Activated CD4-positive, alpha-beta T cell treated with anti-CD3 and anti-CD28 coated beads, Interleukin-2, amount 10 ng/mL, durations not matched to agents 24 days and 14 days (primary cell): Measurements from ENCODE around the gene ZNF366. TPM values are rescaled to one million over a fixed set of nuclear protein-coding genes. Genes with fewer than 3 reads are reported as not detected.
A peak's percentile ranks its signal among the peaks of the same experiment; 100 is the strongest.

Experiments
- DNase-seq: peaks from one replicate; pipeline ENCODE4 v3.0.0; 2022
- H3K27ac Mint-ChIP-seq: one replicate; pipeline ENCODE4 v1.8.0; 2022; ENCODE audit warnings: mild to moderate bottlenecking, mixed read lengths
- H3K27me3 Mint-ChIP-seq: one replicate; pipeline ENCODE4 v1.8.0; 2022; ENCODE audit warnings: mixed read lengths
- H3K36me3 Mint-ChIP-seq: one replicate; pipeline ENCODE4 v1.8.0; 2022; ENCODE audit warnings: low read depth, mild to moderate bottlenecking, mixed read lengths
- H3K4me1 Mint-ChIP-seq: one replicate; pipeline ENCODE4 v1.8.0; 2021; ENCODE audit warnings: mixed read lengths
- H3K4me3 Mint-ChIP-seq: one replicate; pipeline ENCODE4 v1.8.0; 2022; ENCODE audit warnings: mild to moderate bottlenecking, moderate library complexity, mixed read lengths
- H3K9me3 Mint-ChIP-seq: one replicate; pipeline ENCODE4 v1.8.0; 2021; ENCODE audit warnings: mixed read lengths
- intact Hi-C: fragments of 100-400 bp; cut with micrococcal nuclease; formaldehyde crosslinking; loops from one replicate; pipeline ENCODE4 v1.15.1; 2023
- total RNA-seq: library from RNA; stranded (reverse); gene quantifications from 2 replicates; pipeline ENCODE4 v1.2.3, GENCODE V29; 2022

ZNF366 gene
- total RNA-seq = not detected in 2 replicates

DNA sequence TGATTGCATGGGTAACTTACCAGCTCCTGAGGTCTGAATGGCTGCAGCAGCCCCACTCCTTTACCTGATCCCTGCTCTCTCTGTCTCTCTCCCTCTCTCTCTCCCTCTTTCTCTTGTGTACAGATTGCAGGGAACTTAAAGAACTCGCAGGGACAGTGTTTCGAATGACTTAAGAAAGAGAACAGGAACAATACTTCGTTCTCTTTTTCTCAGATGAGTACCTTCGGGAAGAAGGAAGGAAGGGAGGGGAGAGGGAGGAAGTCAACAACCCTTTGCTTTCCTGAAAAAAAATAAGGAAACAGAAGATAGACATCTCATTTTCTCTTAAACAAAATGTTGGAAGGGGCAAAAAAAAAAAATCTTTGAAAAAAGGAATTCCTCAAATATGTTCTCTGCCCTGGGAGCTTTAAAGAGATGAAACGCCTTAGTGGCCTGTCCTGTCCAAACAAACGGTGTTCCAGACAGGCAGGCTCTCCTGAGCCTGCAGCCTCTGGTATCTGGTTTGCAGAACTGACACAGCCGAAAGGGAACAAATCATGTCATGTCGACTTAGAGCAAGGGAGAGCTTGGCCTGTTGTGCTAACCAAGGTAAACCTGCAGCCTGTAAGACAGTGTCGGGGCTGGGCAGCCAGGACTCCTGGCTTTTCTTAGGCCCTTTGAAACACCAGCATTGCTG lies at the start of gene ZNF366:
ZNF366 (minus strand) TSS at position 180 of the 676 bp plus-strand sequence. CDS start 45,914 bp downstream, outside the sequence.
- H3K36me3 Mint-ChIP-seq = no peaks in the 10 kb centered on the region
- no peaks in the 10 kb centered on the region for H3K9me3 Mint-ChIP-seq
- H3K27me3 Mint-ChIP-seq = peaks cover 19% of the 10 kb centered on the region
- H3K4me3 Mint-ChIP-seq = no peak within 1 kb of the TSS
- intact Hi-C loops = no loop called here
- peaks cover 3% of the 10 kb centered on the region for H3K4me1 Mint-ChIP-seq
- DNase-seq = no peak
- H3K27ac Mint-ChIP-seq = no peak within 1 kb of the TSS

GRCh38 chr5:72556351-72557166 lies 49.3 kb upstream of the ZNF366 start:
- Mint-ChIP-seq H3K9me3 (no peaks in the 10 kb centered on the region), H3K4me1 (peaks cover 8% of the 10 kb centered on the region), H3K27me3 (peaks cover 32% of the 10 kb centered on the region), H3K4me3 (peak overlapping the region; percentile 75), H3K36me3 (no peaks in the 10 kb centered on the region), H3K27ac (no peak overlapping the region)
- DNase-seq = peak; percentile 61
- intact Hi-C loops = no loop called here

DNA sequence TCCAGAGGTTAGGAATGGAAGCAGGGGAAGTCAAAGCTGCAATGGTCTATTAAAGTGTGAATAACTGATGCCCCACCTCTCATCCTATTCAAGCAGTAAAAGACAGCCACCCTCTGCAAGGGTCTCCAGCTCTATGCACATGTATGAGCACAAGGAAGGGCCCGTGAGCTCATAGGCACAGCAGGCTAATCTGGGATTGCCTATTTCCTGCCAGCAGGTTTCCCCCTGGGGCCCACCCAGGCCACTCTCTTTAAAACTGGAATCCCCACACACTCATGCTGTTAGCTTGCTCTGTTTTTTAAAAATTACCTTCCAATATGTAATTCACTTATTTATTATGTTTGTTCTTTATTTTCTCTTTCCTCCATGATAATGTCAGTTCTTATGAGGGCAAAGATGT lies 48.7 kb upstream of the ZNF366 start:
- no peak overlapping the region for H3K4me3 Mint-ChIP-seq
- H3K36me3 Mint-ChIP-seq = no peaks in the 10 kb centered on the region
- H3K4me1 Mint-ChIP-seq = peaks cover 8% of the 10 kb centered on the region
- H3K27ac Mint-ChIP-seq = no peak overlapping the region
- no peak for DNase-seq
- intact Hi-C loops = no loop called here
- H3K27me3 Mint-ChIP-seq = peaks cover 30% of the 10 kb centered on the region
- no peaks in the 10 kb centered on the region for H3K9me3 Mint-ChIP-seq

- Mint-ChIP-seq H3K4me3 (no peak overlapping the region), H3K4me1 (peaks cover 8% of the 10 kb centered on the region), H3K36me3 (no peaks in the 10 kb centered on the region), H3K27ac (no peak overlapping the region), H3K9me3 (no peaks in the 10 kb centered on the region), H3K27me3 (peaks cover 30% of the 10 kb centered on the region)
- intact Hi-C loops = no loop called here
- no peak for DNase-seq
Measured at GRCh38 chr5:72554897-72555296, 47.7 kb upstream of the ZNF366 start.

GRCh38 chr5:72552041-72552557 lies 44.9 kb upstream of the ZNF366 start:
- no peaks in the 10 kb centered on the region for H3K36me3 Mint-ChIP-seq
- intact Hi-C loops = no loop called here
- no peaks in the 10 kb centered on the region for H3K9me3 Mint-ChIP-seq
- H3K4me1 Mint-ChIP-seq = peaks cover 5% of the 10 kb centered on the region
- peaks cover 22% of the 10 kb centered on the region for H3K27me3 Mint-ChIP-seq
- no peak overlapping the region for H3K4me3 Mint-ChIP-seq
- H3K27ac Mint-ChIP-seq = no peak overlapping the region
- DNase-seq = no peak

GRCh38 chr5:72550595-72550994 lies 43.4 kb upstream of the ZNF366 start:
- Mint-ChIP-seq H3K27ac (no peak overlapping the region), H3K4me1 (no peaks in the 10 kb centered on the region), H3K27me3 (peaks cover 13% of the 10 kb centered on the region), H3K4me3 (no peak overlapping the region), H3K9me3 (peaks cover 4% of the 10 kb centered on the region), H3K36me3 (no peaks in the 10 kb centered on the region)
- no peak for DNase-seq
- intact Hi-C loops = no loop called here

- intact Hi-C loops = no loop called here
- H3K27ac Mint-ChIP-seq = no peak overlapping the region
- H3K36me3 Mint-ChIP-seq = no peaks in the 10 kb centered on the region
- DNase-seq = no peak
- H3K9me3 Mint-ChIP-seq = peaks cover 4% of the 10 kb centered on the region
- H3K4me3 Mint-ChIP-seq = no peak overlapping the region
- peaks cover 7% of the 10 kb centered on the region for H3K27me3 Mint-ChIP-seq
- no peaks in the 10 kb centered on the region for H3K4me1 Mint-ChIP-seq
Measured at GRCh38 chr5:72543811-72544210, 36.6 kb upstream of the ZNF366 start.

GRCh38 chr5:72543365-72543764 lies 36.2 kb upstream of the ZNF366 start:
- Mint-ChIP-seq H3K4me1 (no peaks in the 10 kb centered on the region), H3K27ac (no peak overlapping the region), H3K36me3 (no peaks in the 10 kb centered on the region), H3K9me3 (peaks cover 4% of the 10 kb centered on the region), H3K27me3 (peaks cover 7% of the 10 kb centered on the region), H3K4me3 (no peak overlapping the region)
- intact Hi-C loops = no loop called here
- no peak for DNase-seq

- DNase-seq = no peak
- H3K9me3 Mint-ChIP-seq = peaks cover 4% of the 10 kb centered on the region
Measured at GRCh38 chr5:72542695-72543094, 35.5 kb upstream of the ZNF366 start.

DNA sequence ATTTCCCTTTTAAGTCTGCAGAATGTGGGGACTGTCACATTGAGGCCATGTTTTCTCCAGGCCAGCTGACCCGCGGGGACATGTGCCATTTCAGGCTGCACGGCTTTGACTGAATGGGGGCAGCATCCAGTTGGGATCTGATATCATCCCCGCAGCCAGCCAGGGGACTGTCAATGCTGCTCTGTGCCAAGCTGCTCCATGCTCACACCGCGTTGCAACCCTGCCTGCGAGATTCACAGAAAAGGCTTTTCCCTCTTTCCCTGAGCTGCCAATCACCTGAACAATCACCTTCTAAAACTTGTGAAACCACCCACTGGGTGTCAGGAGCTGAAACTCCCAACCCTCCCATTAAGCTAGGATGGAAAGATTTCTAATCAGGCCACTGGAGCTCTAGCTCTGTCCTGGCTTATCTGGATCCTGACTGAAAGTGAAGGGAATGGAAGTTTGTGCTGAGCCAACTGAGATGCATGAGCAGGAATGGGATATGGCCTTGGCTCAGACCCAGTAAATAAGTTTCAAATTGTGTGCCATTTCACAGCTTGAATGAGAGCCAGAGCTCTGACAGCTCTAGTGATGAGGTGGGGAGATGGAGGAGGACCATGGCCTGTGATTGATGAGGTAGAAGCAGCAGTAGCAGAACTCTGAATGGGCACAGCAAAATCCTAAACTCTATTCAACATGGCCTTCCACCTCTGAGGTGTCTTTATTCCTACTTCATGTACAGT lies 34.5 kb upstream of the ZNF366 start:
- intact Hi-C loops = no loop called here
- peaks cover 5% of the 10 kb centered on the region for H3K27me3 Mint-ChIP-seq
- peak; percentile 33 for DNase-seq
- peaks cover 4% of the 10 kb centered on the region for H3K9me3 Mint-ChIP-seq
- no peaks in the 10 kb centered on the region for H3K36me3 Mint-ChIP-seq
- H3K4me3 Mint-ChIP-seq = no peak overlapping the region
- H3K4me1 Mint-ChIP-seq = no peaks in the 10 kb centered on the region
- no peak overlapping the region for H3K27ac Mint-ChIP-seq

More at GRCh38 chr5:72542695-72543094, 35.5 kb upstream of the ZNF366 start:
- H3K36me3 Mint-ChIP-seq = no peaks in the 10 kb centered on the region
- no peak overlapping the region for H3K4me3 Mint-ChIP-seq
- intact Hi-C loops = no loop called here
- no peaks in the 10 kb centered on the region for H3K4me1 Mint-ChIP-seq
- H3K27ac Mint-ChIP-seq = no peak overlapping the region
- H3K27me3 Mint-ChIP-seq = peaks cover 7% of the 10 kb centered on the region

DNA sequence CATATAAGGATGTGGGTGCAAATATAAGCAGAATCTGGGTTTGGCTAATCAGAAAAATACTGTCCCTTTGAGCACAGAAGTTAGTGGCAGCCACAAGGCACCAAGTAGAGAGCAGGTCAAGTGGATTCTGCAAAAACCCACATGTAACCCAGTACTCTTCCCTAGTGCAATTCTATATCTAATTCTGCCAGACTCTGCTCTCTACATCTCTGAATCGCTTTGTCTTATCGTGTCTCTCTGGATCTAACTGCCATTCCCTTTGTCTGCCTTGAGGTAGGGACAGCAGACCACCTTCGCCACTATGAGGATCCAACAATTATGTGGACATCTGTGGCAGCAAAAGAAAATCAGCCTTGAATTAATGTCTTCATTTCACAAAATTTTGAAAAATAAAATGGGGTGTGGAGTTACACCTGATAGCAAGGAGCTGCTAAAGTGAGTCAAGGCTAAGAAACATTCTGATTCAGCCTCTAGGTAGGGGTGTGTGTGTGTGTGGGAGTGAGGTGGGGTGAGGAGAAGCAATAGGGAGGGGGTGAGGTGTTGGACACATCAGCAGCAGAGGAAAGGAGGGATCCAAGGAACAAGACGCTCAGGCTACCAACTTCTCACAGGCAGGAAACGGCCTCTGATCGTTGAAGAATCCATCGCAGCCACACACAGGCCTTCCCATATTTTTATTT lies 33.7 kb upstream of the ZNF366 start:
- intact Hi-C loops = no loop called here
- peaks cover 5% of the 10 kb centered on the region for H3K27me3 Mint-ChIP-seq
- no peaks in the 10 kb centered on the region for H3K9me3 Mint-ChIP-seq
- H3K27ac Mint-ChIP-seq = no peak overlapping the region
- no peak for DNase-seq
- no peaks in the 10 kb centered on the region for H3K4me1 Mint-ChIP-seq
- no peak overlapping the region for H3K4me3 Mint-ChIP-seq
- no peaks in the 10 kb centered on the region for H3K36me3 Mint-ChIP-seq

GRCh38 chr5:72539726-72540125 lies 32.5 kb upstream of the ZNF366 start:
- no peak overlapping the region for H3K4me3 Mint-ChIP-seq
- peaks cover 9% of the 10 kb centered on the region for H3K27me3 Mint-ChIP-seq
- DNase-seq = no peak
- no peaks in the 10 kb centered on the region for H3K9me3 Mint-ChIP-seq
- no peaks in the 10 kb centered on the region for H3K4me1 Mint-ChIP-seq
- H3K36me3 Mint-ChIP-seq = no peaks in the 10 kb centered on the region
- H3K27ac Mint-ChIP-seq = no peak overlapping the region
- intact Hi-C loops = no loop called here

GRCh38 chr5:72539038-72539437 lies 31.8 kb upstream of the ZNF366 start:
- H3K4me3 Mint-ChIP-seq = no peak overlapping the region
- H3K27me3 Mint-ChIP-seq = peaks cover 9% of the 10 kb centered on the region
- H3K4me1 Mint-ChIP-seq = no peaks in the 10 kb centered on the region

More at GRCh38 chr5:72539038-72539437, 31.8 kb upstream of the ZNF366 start:
- H3K36me3 Mint-ChIP-seq = no peaks in the 10 kb centered on the region
- no peaks in the 10 kb centered on the region for H3K9me3 Mint-ChIP-seq
- intact Hi-C loops = no loop called here
- no peak for DNase-seq
- H3K27ac Mint-ChIP-seq = no peak overlapping the region
